Liver (tissue), 9 donors: Measurements from ENCODE around the gene JDP2. TPM values are rescaled to one million over a fixed set of nuclear protein-coding genes. Genes with fewer than 3 reads are reported as not detected.
"Not testable (repeated sequence)": the region's sequence is repeated elsewhere in the genome, so short reads cannot be mapped to it uniquely, and the experiment has no call there.

ENCODE experiments used
- DNase-seq: peaks from one replicate; pipeline ENCODE4 v3.0.0-alpha.2; 2017; ENCODE audit warnings: low spot score
- H3K27ac ChIP-seq, 2 donors: one replicate each; pipeline ENCODE4 v1.7.0; 2013; ENCODE audit warnings: inconsistent platforms in 2 of 2, low read length in 2 of 2, control low read depth in 1 of 2, low read depth in 1 of 2, mild to moderate bottlenecking in 1 of 2
- H3K27me3 ChIP-seq, 4 donors: one replicate each; pipeline versions ENCODE4 v1.6.1 to v1.7.0; 2013; ENCODE audit warnings: low read length in 3 of 4, inconsistent platforms in 1 of 4, mild to moderate bottlenecking in 1 of 4, moderate library complexity in 1 of 4; ENCODE audit not compliant: control insufficient read depth in 4 of 4, insufficient read depth in 4 of 4
- H3K36me3 ChIP-seq, 4 donors: one replicate each; pipeline versions ENCODE4 v1.6.1 to v1.7.0; 2013; ENCODE audit warnings: low read length in 3 of 4, mild to moderate bottlenecking in 3 of 4, low read depth in 1 of 4, moderate library complexity in 1 of 4; ENCODE audit not compliant: control insufficient read depth in 4 of 4, insufficient read depth in 3 of 4
- H3K4me1 ChIP-seq, 4 donors: one replicate each; pipeline versions ENCODE4 v1.6.1 to v1.7.0; 2013; ENCODE audit warnings: low read length in 3 of 4, mild to moderate bottlenecking in 3 of 4, moderate library complexity in 1 of 4; ENCODE audit not compliant: control insufficient read depth in 4 of 4, insufficient read depth in 4 of 4
- H3K4me3 ChIP-seq, 3 donors: one replicate each; pipeline versions ENCODE4 v1.6.1 to v1.7.0; 2013; ENCODE audit warnings: low read length in 3 of 3, control low read depth in 1 of 3, low read depth in 1 of 3, mild to moderate bottlenecking in 1 of 3
- H3K9ac ChIP-seq, 2 donors: one replicate each; pipeline ENCODE4 v1.7.0; 2013; ENCODE audit warnings: low read length in 2 of 2, mild to moderate bottlenecking in 2 of 2, moderate library complexity in 2 of 2, control low read depth in 1 of 2, low read depth in 1 of 2
- H3K9me3 ChIP-seq, 4 donors: one replicate each; pipeline versions ENCODE4 v1.6.1 to v1.7.0; 2013; ENCODE audit warnings: low read length in 3 of 4; ENCODE audit not compliant: control insufficient read depth in 4 of 4
- ATF3 ChIP-seq: IDR thresholded peaks from 2 replicates; pipeline ENCODE4 v1.6.1; 2016; ENCODE audit warnings: antibody characterized with exemption
- FOXA1 ChIP-seq: IDR thresholded peaks from 2 replicates; pipeline ENCODE4 v1.6.1; 2016; ENCODE audit warnings: antibody characterized with exemption
- FOXA2 ChIP-seq: IDR thresholded peaks from 2 replicates; pipeline ENCODE4 v1.6.1; 2016; ENCODE audit warnings: antibody characterized with exemption
- GABPA ChIP-seq, 2 donors: IDR thresholded peaks in 1 of 2; conservative IDR thresholded peaks in 1 of 2; 2 replicates each; pipeline ENCODE4 v1.6.1; 2016; ENCODE audit warnings: antibody characterized with exemption in 2 of 2, mild to moderate bottlenecking in 1 of 2, moderate library complexity in 1 of 2
- HNF4A ChIP-seq, 2 donors: conservative IDR thresholded peaks; 2 replicates each; pipeline ENCODE4 v1.6.1; 2016; ENCODE audit warnings: antibody characterized with exemption in 2 of 2, mild to moderate bottlenecking in 2 of 2
- HNF4G ChIP-seq: IDR thresholded peaks from 2 replicates; pipeline ENCODE4 v1.6.1; 2016; ENCODE audit warnings: antibody characterized with exemption
- JUND ChIP-seq, 2 donors: IDR thresholded peaks; 2 replicates each; pipeline ENCODE4 v1.6.1; 2016; ENCODE audit warnings: antibody characterized with exemption in 2 of 2
- MAX ChIP-seq: IDR thresholded peaks from 2 replicates; pipeline ENCODE4 v1.6.1; 2016; ENCODE audit warnings: antibody characterized with exemption
- NR2F2 ChIP-seq: IDR thresholded peaks from 2 replicates; pipeline ENCODE4 v1.6.1; 2016; ENCODE audit warnings: antibody characterized with exemption
- RXRA ChIP-seq, 2 donors: IDR thresholded peaks; 2 replicates each; pipeline ENCODE4 v1.6.1; 2017 to 2018; ENCODE audit warnings: antibody characterized with exemption in 2 of 2, mild to moderate bottlenecking in 1 of 2
- TAF1 ChIP-seq: conservative IDR thresholded peaks from 2 replicates; pipeline ENCODE4 v1.6.1; 2016; ENCODE audit warnings: antibody characterized with exemption, mild to moderate bottlenecking
- YY1 ChIP-seq: IDR thresholded peaks from 2 replicates; pipeline ENCODE4 v1.6.1; 2016; ENCODE audit warnings: antibody characterized with exemption, mild to moderate bottlenecking
- WGBS: extraction: QIAGEN DNeasy Blood & Tissue Kit; methylation state at CpG from one replicate; pipeline ENCODE4 v1.1.7; 2013; 5-methylcytosine and 5-hydroxymethylcytosine counted together
- polyA plus RNA-seq, 2 donors: library from polyadenylated mRNA; stranded (reverse) in 1 of 2; unstranded in 1 of 2; fragments of 200-250 nt in 1 of 2; fragments of >200 nt in 1 of 2; fragmentation: Nextera tagmentation in 1 of 2; extraction: Ambion mirVana in 1 of 2; gene quantifications; one replicate each; pipeline versions ENCODE4 v1.2.1 to v1.2.3, GENCODE V29; 2013 to 2015
- total RNA-seq, 2 donors: library from RNA; depleted of rRNA; stranded (reverse); fragments of >200 nt; gene quantifications; one replicate each; pipeline ENCODE4 v1.2.3, GENCODE V29; 2014
- TF ChIP-seq, protein P1 (sequence below): fragments of 150-350 bp; IDR thresholded peaks from 2 replicates; pipeline ENCODE4 v1.5.1; 2017; ENCODE audit warnings: improper control_type of control experiment, low read depth, low read length; ENCODE audit not compliant: missing input control
- TF ChIP-seq, protein P2 (sequence below): IDR thresholded peaks from 2 replicates; pipeline ENCODE4 v1.6.1; 2016; ENCODE audit warnings: antibody characterized with exemption
- TF ChIP-seq, protein P3 (sequence below): IDR thresholded peaks from 2 replicates; pipeline ENCODE4 v1.6.1; 2016; ENCODE audit warnings: antibody characterized with exemption, mild to moderate bottlenecking
- donor health status: healthy.
- donor health status: healthy.
- donor health status: healthy.
- donor health status: healthy.
- donor health status: healthy.

Gene JDP2
- total and polyA plus RNA-seq, 4 donors: 2.4 to 14.6 (median 8.7) TPM

GRCh38 chr14:75471059-75471458 lies 43.2 kb downstream of the JDP2 start:
- no peak overlapping the region for H3K27ac ChIP-seq

GRCh38 chr14:75474127-75474526 lies 46.3 kb downstream of the JDP2 start:
- H3K27ac ChIP-seq, H3K9me3 ChIP-seq, DNase-seq, H3K27me3 ChIP-seq, H3K9ac ChIP-seq, H3K4me3 ChIP-seq: not testable (repeated sequence)
- Histone ChIP-seq H3K36me3 (peaks cover 3 to 22% (median 12%) of the 10 kb centered on the region in 4 donors), H3K4me1 (peaks cover 7 to 21% (median 15%) of the 10 kb centered on the region in 4 donors)
- WGBS: 84% methylated on average over 6 of the region's 6 CpGs

More at GRCh38 chr14:75471059-75471458, 43.2 kb downstream of the JDP2 start:
- no peak for TF ChIP-seq FOXA1
- no peak for TF ChIP-seq HNF4A (conservative IDR thresholded peaks at IDR 0.05)
- no peak for TF ChIP-seq RXRA (IDR thresholded peaks at IDR 0.05)
- no peak for TF ChIP-seq JUND (IDR thresholded peaks at IDR 0.05)
- TF ChIP-seq HNF4G: no peak
- no peak for TF ChIP-seq TAF1
- TF ChIP-seq FOXA2: no peak
- TF ChIP-seq, protein P1, sequence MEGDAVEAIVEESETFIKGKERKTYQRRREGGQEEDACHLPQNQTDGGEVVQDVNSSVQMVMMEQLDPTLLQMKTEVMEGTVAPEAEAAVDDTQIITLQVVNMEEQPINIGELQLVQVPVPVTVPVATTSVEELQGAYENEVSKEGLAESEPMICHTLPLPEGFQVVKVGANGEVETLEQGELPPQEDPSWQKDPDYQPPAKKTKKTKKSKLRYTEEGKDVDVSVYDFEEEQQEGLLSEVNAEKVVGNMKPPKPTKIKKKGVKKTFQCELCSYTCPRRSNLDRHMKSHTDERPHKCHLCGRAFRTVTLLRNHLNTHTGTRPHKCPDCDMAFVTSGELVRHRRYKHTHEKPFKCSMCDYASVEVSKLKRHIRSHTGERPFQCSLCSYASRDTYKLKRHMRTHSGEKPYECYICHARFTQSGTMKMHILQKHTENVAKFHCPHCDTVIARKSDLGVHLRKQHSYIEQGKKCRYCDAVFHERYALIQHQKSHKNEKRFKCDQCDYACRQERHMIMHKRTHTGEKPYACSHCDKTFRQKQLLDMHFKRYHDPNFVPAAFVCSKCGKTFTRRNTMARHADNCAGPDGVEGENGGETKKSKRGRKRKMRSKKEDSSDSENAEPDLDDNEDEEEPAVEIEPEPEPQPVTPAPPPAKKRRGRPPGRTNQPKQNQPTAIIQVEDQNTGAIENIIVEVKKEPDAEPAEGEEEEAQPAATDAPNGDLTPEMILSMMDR: no peak
- TF ChIP-seq YY1: no peak
- TF ChIP-seq ATF3: no peak
- TF ChIP-seq NR2F2: no peak
- TF ChIP-seq MAX: no peak
- H3K27me3 ChIP-seq: no peaks in the 10 kb centered on the region
- no peaks in the 10 kb centered on the region for H3K9me3 ChIP-seq
- 84% methylated on average over 5 of the region's 5 CpGs for WGBS
- peaks cover 3 to 22% (median 13%) of the 10 kb centered on the region in 4 donors for H3K36me3 ChIP-seq
- no peak overlapping the region for H3K9ac ChIP-seq
- no peak overlapping the region for H3K4me3 ChIP-seq
- peaks cover 7 to 24% (median 18%) of the 10 kb centered on the region in 4 donors for H3K4me1 ChIP-seq
- no peak for DNase-seq

DNA sequence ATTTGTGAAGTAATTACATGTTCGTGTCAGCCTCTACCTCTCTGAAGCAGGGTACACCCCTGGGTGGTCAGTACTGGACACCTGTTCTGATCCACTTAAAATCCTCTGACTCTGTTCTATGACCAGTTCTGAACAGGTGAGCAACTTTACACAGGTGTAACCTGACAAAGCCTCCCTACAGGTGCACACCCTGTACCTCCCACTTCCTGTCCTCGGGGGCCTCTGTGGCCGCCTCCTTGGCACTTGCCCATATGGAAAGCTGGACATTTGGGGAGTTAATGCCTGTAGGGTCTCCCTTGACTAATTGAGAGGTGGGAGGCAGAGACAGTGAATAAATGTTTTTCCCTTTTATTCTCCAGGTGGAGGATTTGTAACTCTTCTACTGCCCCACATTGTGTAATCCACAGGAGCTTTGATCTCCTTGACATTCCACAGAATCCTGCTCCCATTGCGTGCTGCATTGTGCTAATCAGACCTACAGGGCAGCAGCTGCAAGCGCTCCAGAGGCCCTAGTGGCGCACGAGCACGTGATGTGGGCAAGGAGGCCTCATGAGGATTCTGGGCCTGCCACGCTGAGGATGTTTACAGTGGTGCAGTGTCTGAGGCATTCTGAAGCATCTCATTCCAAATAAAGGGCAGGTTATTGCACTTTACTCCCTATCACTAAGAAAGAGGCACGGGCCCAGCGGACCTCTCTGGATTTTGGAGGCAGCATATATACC lies 48.6 kb downstream of the JDP2 start:
- H3K4me3 ChIP-seq: no peak overlapping the region
- H3K27me3 ChIP-seq: no peaks in the 10 kb centered on the region
- H3K9me3 ChIP-seq: no peaks in the 10 kb centered on the region
- H3K27ac ChIP-seq: no peak overlapping the region
- 84% methylated on average over 11 of the region's 11 CpGs for WGBS
- DNase-seq: no peak
- H3K4me1 ChIP-seq: no peaks in the 10 kb centered on the region
- no peak for TF ChIP-seq HNF4G
- TF ChIP-seq FOXA1: no peak
- TF ChIP-seq, protein P1: no peak
- TF ChIP-seq GABPA (IDR thresholded peaks at IDR 0.05 in 1 of 2, conservative IDR thresholded peaks at IDR 0.05 in 1 of 2): no peak
- TF ChIP-seq, protein P2, sequence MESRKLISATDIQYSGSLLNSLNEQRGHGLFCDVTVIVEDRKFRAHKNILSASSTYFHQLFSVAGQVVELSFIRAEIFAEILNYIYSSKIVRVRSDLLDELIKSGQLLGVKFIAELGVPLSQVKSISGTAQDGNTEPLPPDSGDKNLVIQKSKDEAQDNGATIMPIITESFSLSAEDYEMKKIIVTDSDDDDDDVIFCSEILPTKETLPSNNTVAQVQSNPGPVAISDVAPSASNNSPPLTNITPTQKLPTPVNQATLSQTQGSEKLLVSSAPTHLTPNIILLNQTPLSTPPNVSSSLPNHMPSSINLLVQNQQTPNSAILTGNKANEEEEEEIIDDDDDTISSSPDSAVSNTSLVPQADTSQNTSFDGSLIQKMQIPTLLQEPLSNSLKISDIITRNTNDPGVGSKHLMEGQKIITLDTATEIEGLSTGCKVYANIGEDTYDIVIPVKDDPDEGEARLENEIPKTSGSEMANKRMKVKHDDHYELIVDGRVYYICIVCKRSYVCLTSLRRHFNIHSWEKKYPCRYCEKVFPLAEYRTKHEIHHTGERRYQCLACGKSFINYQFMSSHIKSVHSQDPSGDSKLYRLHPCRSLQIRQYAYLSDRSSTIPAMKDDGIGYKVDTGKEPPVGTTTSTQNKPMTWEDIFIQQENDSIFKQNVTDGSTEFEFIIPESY: no peak
- no peak for TF ChIP-seq TAF1
- TF ChIP-seq, protein P3, sequence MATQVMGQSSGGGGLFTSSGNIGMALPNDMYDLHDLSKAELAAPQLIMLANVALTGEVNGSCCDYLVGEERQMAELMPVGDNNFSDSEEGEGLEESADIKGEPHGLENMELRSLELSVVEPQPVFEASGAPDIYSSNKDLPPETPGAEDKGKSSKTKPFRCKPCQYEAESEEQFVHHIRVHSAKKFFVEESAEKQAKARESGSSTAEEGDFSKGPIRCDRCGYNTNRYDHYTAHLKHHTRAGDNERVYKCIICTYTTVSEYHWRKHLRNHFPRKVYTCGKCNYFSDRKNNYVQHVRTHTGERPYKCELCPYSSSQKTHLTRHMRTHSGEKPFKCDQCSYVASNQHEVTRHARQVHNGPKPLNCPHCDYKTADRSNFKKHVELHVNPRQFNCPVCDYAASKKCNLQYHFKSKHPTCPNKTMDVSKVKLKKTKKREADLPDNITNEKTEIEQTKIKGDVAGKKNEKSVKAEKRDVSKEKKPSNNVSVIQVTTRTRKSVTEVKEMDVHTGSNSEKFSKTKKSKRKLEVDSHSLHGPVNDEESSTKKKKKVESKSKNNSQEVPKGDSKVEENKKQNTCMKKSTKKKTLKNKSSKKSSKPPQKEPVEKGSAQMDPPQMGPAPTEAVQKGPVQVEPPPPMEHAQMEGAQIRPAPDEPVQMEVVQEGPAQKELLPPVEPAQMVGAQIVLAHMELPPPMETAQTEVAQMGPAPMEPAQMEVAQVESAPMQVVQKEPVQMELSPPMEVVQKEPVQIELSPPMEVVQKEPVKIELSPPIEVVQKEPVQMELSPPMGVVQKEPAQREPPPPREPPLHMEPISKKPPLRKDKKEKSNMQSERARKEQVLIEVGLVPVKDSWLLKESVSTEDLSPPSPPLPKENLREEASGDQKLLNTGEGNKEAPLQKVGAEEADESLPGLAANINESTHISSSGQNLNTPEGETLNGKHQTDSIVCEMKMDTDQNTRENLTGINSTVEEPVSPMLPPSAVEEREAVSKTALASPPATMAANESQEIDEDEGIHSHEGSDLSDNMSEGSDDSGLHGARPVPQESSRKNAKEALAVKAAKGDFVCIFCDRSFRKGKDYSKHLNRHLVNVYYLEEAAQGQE: no peak
- no peak for TF ChIP-seq MAX
- no peak for TF ChIP-seq YY1
- TF ChIP-seq NR2F2: no peak
- H3K36me3 ChIP-seq: peaks cover 3 to 14% (median 8%) of the 10 kb centered on the region in 4 donors
- no peak overlapping the region for H3K9ac ChIP-seq
